Activated CD8-positive, alpha-beta memory T cell treated with anti-CD3 and anti-CD28 coated beads, Interleukin-2, amount 50 U/mL, for 4 hours (primary cell): ENCODE measurements around the gene BSCL2.
"Not testable (repeated sequence)": the region's sequence is repeated elsewhere in the genome, so short reads cannot be mapped to it uniquely, and the experiment has no call there.

Experiments
- DNase-seq: peaks from one replicate; pipeline ENCODE4 v3.0.0-alpha.2; 2020

The BSCL2 gene

GRCh38 chr11:62652161-62653006 is 54.8 kb downstream of the BSCL2 start:
- DNase-seq, result no peak

DNA sequence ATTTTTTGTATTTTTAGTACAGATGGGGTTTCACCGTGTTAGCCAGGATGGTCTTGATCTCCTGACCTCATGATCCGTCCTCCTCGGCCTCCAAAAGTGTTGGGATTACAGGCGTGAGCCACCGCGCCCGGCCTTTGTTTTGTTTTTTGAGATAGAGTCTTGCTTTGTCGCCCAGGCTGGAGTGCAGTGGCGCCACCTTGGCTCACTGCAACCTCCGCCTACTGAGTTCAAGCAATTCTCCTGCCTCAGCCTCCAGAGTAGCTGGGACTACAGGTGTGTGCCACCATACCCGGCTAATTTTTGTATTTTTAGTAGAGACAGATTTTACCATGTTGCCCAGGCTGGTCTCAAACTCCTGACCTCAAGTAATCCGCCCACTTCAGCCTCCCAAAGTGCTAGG is 56.9 kb downstream of the BSCL2 start:
- not testable (repeated sequence) for DNase-seq

DNA sequence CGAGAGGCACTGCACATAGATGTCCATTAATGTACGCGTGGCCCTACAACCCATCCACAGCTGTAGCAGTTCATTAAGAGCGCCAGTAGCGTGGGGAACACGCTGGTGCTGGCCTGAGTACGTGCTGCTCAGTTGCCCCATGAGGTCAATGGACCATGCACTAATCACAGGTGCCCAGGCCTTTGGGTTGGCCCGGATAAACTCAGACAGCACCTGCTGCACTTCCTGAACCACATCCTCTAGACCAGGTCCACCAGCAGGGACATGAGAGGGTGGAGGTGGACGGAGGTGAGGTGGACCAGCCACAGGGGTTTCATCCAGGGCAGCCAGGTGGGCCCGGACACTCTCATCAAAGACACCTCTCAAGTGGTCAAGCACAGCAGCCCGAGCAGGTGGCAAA is 57.7 kb downstream of the BSCL2 start:
- DNase-seq, result no peak

GRCh38 chr11:62648967-62649364 is 58.3 kb downstream of the BSCL2 start:
- no peak for DNase-seq

DNA sequence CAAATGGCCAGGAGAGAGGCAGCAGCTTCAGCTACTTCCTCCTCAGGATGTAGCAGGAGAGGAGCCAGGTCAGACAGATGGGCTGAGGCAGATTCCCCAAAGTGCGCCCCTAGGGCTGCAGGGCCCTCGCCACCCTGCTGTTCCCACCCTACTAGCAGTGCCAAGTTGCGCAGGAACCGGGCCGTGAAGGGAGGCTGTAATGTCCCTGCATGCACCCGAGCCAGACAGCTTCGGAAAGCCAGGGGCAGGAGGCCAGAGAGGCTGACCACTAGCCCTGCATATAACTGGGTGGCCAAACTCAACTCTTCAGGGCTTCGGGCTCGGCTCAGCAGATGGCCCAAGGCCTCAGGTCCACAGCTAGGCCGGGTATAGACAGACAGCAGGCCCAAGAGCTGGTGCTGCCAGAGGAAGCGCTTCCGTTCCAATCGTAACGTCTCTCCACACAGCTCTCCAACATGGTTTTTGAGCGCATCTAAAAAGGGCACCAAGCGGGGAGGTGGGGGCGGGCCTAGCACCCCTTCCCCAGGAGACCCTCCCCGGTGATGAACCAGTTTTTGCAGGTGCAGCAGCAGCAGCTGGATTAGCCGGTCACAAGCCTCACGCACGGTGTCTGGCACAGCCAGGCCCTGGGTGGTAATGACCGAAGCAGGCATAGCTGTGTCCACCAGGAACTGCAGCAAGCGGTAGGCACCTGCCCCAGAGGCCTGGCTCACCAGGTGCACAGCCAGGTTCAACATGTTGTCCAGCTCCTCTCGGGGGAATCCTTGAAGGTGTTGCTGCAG is 58.8 kb downstream of the BSCL2 start:
- no peak for DNase-seq

DNA sequence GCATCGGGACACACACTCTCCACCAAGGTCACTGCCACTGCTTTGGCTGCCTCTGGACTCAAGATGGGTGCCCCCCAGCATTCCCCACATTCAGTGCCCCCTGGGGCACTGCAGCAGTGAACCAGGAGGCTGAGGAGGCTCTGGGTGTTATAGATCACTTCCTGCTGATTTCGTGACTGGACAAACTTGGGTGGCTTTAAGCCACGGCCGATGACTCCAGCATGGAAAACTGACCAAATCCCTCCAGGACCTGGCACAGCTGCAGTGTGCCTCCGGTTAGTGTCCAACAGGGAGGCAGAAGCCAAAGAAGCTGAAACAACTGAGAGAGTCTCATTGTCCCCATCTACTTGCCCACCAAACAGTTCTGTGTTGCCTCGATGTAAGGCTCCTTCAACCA is 59.6 kb downstream of the BSCL2 start:
- DNase-seq, result no peak

DNA sequence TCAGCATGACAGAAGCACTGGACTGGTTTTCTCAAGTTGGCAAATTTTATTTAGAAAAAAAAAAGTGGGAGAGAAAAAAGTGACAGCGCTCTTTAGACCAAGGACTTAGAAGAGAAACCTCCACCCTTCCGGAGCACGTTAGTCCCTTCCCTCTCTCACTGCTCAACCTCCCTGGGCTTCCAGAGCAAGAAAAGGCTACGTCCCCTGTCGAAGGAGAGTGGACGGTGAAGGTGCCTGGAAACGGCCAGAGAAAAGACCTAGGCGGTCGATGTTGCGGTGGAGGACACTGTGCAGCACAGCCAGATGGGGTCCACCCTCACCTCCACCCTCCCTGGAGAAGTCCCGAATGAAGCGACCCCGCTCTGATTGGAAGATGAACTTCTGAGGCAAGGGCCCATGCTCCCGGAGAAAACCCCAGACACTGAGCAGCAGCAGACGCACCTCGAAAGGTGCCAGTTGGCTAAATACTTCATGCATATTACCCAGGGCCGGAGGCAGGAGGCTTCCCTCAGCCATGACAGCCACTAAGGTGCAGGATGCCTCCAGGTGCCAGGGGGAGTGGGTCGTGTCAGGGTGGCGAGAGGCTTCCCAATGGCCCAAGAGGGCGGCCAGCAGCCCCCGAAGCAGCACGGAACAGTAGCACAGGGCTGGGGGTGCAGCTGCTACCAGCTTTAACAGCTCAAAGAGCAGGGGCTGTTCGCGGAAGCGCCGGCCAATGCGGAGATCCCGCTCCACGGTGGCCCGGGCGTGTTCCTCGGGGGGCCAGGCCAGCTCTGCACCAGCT is 60.2 kb downstream of the BSCL2 start:
- DNase-seq, result no peak

- DNase-seq, result peak; percentile 99
These were observed 61.0 kb downstream of the BSCL2 start, which contains the start of gene GANAB for GRCh38 chr11:62645946-62646824. Gene GANAB (minus strand): TSS chr11:62646613. CDS start chr11:62646599, 14 bp downstream.

- no peak for DNase-seq
These were observed 61.6 kb downstream of the BSCL2 start for GRCh38 chr11:62645671-62645945.

DNA sequence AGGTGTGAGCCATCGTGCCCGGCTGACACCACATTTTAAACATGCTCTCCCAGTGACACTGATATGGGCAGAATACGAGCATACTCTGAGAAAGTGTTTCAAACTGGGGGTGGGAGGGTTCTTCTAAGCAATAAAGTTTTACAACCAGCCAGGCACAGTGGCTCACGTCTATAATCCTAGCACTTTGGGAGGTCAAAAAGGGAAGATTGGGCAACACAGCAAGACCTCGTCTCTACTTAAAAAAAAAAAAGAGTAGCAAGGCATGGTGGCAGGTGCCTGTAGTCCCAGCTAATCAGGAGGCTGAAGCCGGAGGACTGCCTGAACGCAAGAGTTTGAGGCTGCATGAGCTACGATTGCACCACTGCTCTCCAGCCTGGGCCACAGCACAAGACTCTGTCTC is 63.0 kb downstream of the BSCL2 start:
- no peak for DNase-seq
